Thoracic aorta (tissue), 2 donors: Measurements from ENCODE around the gene CTNNA3. TPM values are rescaled to one million over a fixed set of nuclear protein-coding genes. Genes with fewer than 3 reads are reported as not detected.

Experiments
- ATAC-seq: fragments of 150-250 bp; one replicate; pipeline ENCODE4 v1.8.0; 2017; ENCODE audit warnings: low read depth; ENCODE audit not compliant: insufficient number of reproducible peaks, low FRiP score
- DNase-seq: peaks from one replicate; pipeline ENCODE4 v3.0.0-alpha.2; 2020; ENCODE audit warnings: low spot score
- H3K27ac ChIP-seq, 2 donors: fragments of 200-600 bp; sonication (generic); 1 replicate in 1 of 2; 2 replicates in 1 of 2; pipeline ENCODE4 v1.5.1; 2016; ENCODE audit warnings: mild to moderate bottlenecking in 2 of 2, moderate library complexity in 2 of 2
- H3K27me3 ChIP-seq: fragments of 200-600 bp; sonication (generic); replicated peaks from 2 replicates; pipeline ENCODE4 v1.6.0; 2016; ENCODE audit warnings: mild to moderate bottlenecking; ENCODE audit not compliant: insufficient read depth
- H3K36me3 ChIP-seq: fragments of 200-600 bp; sonication (generic); one replicate; pipeline ENCODE4 v1.5.1; 2016
- H3K4me1 ChIP-seq, 2 donors: fragments of 200-600 bp; sonication (generic); 1 replicate in 1 of 2; 2 replicates in 1 of 2; pipeline versions ENCODE4 v1.5.1 to v1.6.0; 2016; ENCODE audit warnings: low read depth in 2 of 2, mild to moderate bottlenecking in 1 of 2; ENCODE audit not compliant: control insufficient read depth in 1 of 2
- H3K4me3 ChIP-seq: fragments of 200-600 bp; sonication (generic); 2 replicates; pipeline ENCODE4 v1.5.1; 2016; ENCODE audit warnings: mild to moderate bottlenecking
- H3K9me3 ChIP-seq: fragments of 200-600 bp; sonication (generic); 2 replicates; pipeline ENCODE4 v1.5.1; 2016
- CTCF ChIP-seq: fragments of 200-600 bp; sonication (generic); IDR thresholded peaks from one replicate; pipeline ENCODE4 v1.5.1; 2019; ENCODE audit warnings: antibody characterized with exemption
- total RNA-seq, 2 donors: library from RNA; depleted of rRNA; stranded (reverse); fragments of >200 nt; gene quantifications; one replicate each; pipeline versions ENCODE4 v1.1.0 to v1.2.3, GENCODE V29; 2016

Gene CTNNA3
- total RNA-seq, 2 donors from 2014 or later = 0.95 to 1.2 TPM

- no peaks in the 10 kb centered on the region for H3K36me3 ChIP-seq
- no peak for DNase-seq
- H3K27ac ChIP-seq = no peak overlapping the region
- no peaks in the 10 kb centered on the region for H3K9me3 ChIP-seq
- TF ChIP-seq CTCF = no peak
- H3K4me1 ChIP-seq = no peaks in the 10 kb centered on the region
- no peaks in the 10 kb centered on the region for H3K27me3 ChIP-seq
- H3K4me3 ChIP-seq = no peak overlapping the region
- no peak for ATAC-seq
Observed at GRCh38 chr10:66649626-66650025, 1046.4 kb downstream of the CTNNA3 start.

GRCh38 chr10:66642217-66642616 lies 1053.8 kb downstream of the CTNNA3 start:
- H3K4me3 ChIP-seq = no peak overlapping the region
- ATAC-seq (no peak), DNase-seq (no peak)
- no peaks in the 10 kb centered on the region for H3K4me1 ChIP-seq
- no peaks in the 10 kb centered on the region for H3K27me3 ChIP-seq
- no peak overlapping the region for H3K27ac ChIP-seq
- H3K36me3 ChIP-seq = no peaks in the 10 kb centered on the region
- no peak for TF ChIP-seq CTCF
- H3K9me3 ChIP-seq = no peaks in the 10 kb centered on the region

DNA sequence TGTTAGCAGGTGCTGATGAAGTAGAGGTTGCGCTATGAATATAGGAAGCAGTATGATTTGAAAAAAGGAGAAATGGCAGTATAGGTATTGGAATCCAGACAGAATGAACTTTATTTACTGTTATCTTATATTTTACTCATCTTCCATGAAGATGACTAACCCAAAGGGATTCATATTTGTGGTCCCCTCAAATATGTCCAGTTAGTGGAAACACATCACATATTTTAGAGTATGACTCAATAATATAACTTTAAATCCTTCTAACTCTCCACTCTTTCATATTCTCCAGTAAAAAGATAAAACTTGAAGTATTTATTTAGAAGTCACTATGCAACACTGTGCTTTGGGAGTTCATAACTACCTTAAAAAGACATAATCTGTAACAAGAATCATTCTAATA lies 1056.6 kb downstream of the CTNNA3 start:
- Histone ChIP-seq H3K36me3 (no peaks in the 10 kb centered on the region), H3K4me1 (no peaks in the 10 kb centered on the region), H3K27me3 (no peaks in the 10 kb centered on the region), H3K27ac (no peak overlapping the region), H3K4me3 (no peak overlapping the region), H3K9me3 (no peaks in the 10 kb centered on the region)
- no peak for DNase-seq
- no peak for ATAC-seq
- TF ChIP-seq CTCF = no peak

DNA sequence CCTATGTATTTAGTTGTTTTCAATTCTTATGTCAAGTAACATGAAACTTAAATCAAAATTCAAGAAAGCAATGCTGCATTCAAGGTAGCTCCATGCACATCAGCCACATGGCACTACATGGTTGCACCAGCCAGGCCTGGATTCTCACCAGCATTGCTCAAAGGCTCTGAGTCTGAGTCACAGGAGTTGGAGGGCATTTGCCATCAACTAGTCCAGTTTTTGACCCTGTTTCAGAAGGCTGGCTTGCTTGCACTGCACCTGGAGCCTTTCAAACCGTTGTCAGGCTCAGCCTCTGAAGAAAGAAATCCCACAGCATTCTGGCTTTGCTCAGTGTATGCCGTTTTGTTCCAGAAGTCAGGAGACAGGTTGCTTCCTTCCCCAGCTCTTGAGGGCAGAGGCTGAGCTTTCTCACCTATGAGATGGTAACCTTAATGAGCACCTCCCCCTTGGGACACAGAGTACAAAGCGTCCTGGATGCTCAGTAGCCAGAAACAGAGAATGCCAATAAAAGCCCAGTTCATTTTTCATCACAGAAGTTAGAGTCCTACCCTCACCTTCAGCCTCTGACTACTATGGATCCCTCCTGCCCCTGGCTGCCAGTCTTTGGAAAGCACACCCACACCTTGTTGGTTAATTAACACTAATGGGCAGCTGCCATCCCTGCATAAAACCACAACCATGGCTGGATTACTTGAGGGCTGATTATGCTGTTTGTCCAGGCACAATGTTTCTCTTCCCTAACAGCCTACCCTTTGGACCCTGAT lies 1058.5 kb downstream of the CTNNA3 start:
- H3K36me3 ChIP-seq = no peaks in the 10 kb centered on the region
- H3K27me3 ChIP-seq = no peaks in the 10 kb centered on the region
- H3K4me1 ChIP-seq = no peaks in the 10 kb centered on the region
- DNase-seq = no peak
- TF ChIP-seq CTCF = no peak
- ATAC-seq = no peak
- H3K4me3 ChIP-seq = no peak overlapping the region
- no peak overlapping the region for H3K27ac ChIP-seq
- H3K9me3 ChIP-seq = no peaks in the 10 kb centered on the region

DNA sequence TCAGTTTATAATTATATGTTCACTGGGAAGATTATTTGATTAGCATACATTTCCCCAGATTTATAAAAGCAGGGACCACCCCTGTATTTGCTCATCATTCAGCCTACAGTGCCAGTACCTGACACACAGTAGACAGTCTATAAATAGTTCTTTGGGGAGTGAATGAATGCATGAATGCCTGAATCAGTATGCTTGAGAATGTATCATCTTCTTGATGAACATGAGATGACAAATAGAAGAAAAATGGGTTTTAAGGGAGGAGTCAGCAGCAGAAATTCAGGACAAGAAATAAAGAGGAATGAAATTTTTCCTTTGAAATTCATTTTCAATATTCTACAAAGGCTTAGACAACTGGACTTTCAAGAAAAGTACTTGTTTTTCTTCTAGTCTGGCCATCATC lies 1066.0 kb downstream of the CTNNA3 start:
- H3K36me3 ChIP-seq = no peaks in the 10 kb centered on the region
- no peaks in the 10 kb centered on the region for H3K27me3 ChIP-seq
- ATAC-seq (no peak), DNase-seq (no peak)
- H3K9me3 ChIP-seq = no peaks in the 10 kb centered on the region
- TF ChIP-seq CTCF = no peak
- H3K4me3 ChIP-seq = no peak overlapping the region
- no peaks in the 10 kb centered on the region for H3K4me1 ChIP-seq
- no peak overlapping the region for H3K27ac ChIP-seq
